Caco-2 (cell line): ENCODE data around the gene CACNA1C. TPM values are rescaled to one million over a fixed set of nuclear protein-coding genes. Genes with fewer than 3 reads are reported as not detected.

ENCODE experiments used
- BruUV-seq: library from RNA; stranded (reverse); fragments of 400-500 nt; replicated peaks from 2 replicates; lab custom pipeline; 2021; lab: Mats Ljungman, UMichigan
- CTCF ChIA-PET: fragments of 300-600 bp; sonication (Branson Sonifier 250); formaldehyde crosslinking; loops from one replicate; lab custom pipeline; 2022; ENCODE audit warnings: antibody characterized with exemption; lab: Charles Lee
- POLR2A ChIA-PET: fragments of 300-600 bp; sonication (Branson Sonifier 250); formaldehyde crosslinking; loops from one replicate; lab custom pipeline; 2022; ENCODE audit warnings: antibody characterized with exemption; lab: Charles Lee
- DNase-seq, 2 experiments: peaks; one replicate each; pipeline versions ENCODE4 v3.0.0 to v3.0.0-alpha.2; 2020 to 2022
- H3K27me3 ChIP-seq: replicated peaks from 2 replicates; pipeline ENCODE4 v1.6.0; 2011; ENCODE audit warnings: low read length; ENCODE audit not compliant: control insufficient read depth, insufficient read depth
- H3K36me3 ChIP-seq: 2 replicates; pipeline ENCODE4 v1.5.1; 2011; ENCODE audit warnings: low read length; ENCODE audit not compliant: control insufficient read depth, insufficient read depth
- H3K4me1 ChIP-seq: fragments of 250-450 bp; sonication (Bioruptor Pico); 2 replicates; pipeline ENCODE4 v1.5.1; 2020; ENCODE audit warnings: mild to moderate bottlenecking
- H3K4me3 ChIP-seq: 2 replicates; pipeline ENCODE4 v1.5.1; 2011; ENCODE audit warnings: low read depth, mild to moderate bottlenecking, control low read depth, low read length
- H3K9me3 ChIP-seq: fragments of 250-450 bp; sonication (Bioruptor Pico); 2 replicates; pipeline ENCODE4 v1.5.1; 2020; ENCODE audit warnings: mild to moderate bottlenecking, moderate library complexity
- H3K27ac Mint-ChIP-seq: one replicate; pipeline ENCODE4 v1.8.0; 2022; ENCODE audit warnings: mixed read lengths; ENCODE audit not compliant: unreplicated experiment
- H3K27me3 Mint-ChIP-seq: one replicate; pipeline ENCODE4 v1.8.0; 2022; ENCODE audit warnings: mixed read lengths; ENCODE audit not compliant: insufficient read depth, unreplicated experiment
- H3K36me3 Mint-ChIP-seq: one replicate; pipeline ENCODE4 v1.8.0; 2022; ENCODE audit warnings: mild to moderate bottlenecking, mixed read lengths; ENCODE audit not compliant: insufficient read depth, unreplicated experiment
- H3K4me1 Mint-ChIP-seq: one replicate; pipeline ENCODE4 v1.8.0; 2022; ENCODE audit warnings: low read depth, mixed read lengths; ENCODE audit not compliant: unreplicated experiment
- H3K4me3 Mint-ChIP-seq: one replicate; pipeline ENCODE4 v1.8.0; 2022; ENCODE audit warnings: mild to moderate bottlenecking, moderate library complexity, mixed read lengths; ENCODE audit not compliant: unreplicated experiment
- H3K9me3 Mint-ChIP-seq: one replicate; pipeline ENCODE4 v1.8.0; 2022; ENCODE audit warnings: mixed read lengths; ENCODE audit not compliant: unreplicated experiment
- intact Hi-C: fragments of 100-400 bp; cut with micrococcal nuclease; formaldehyde crosslinking; loops from one replicate; pipeline ENCODE4 v1.10.0; 2022; ENCODE audit not compliant: unreplicated experiment
- total RNA-seq: library from RNA; stranded (reverse); gene quantifications from 2 replicates; pipeline ENCODE4 v1.2.3, GENCODE V29; 2022
- TF ChIP-seq, protein P1 (sequence below), 2 experiments: fragments of 200-600 bp in 1 of 2; IDR thresholded peaks; 1 replicate in 1 of 2; 2 replicates in 1 of 2; pipeline versions ENCODE4 v1.5.1 to v1.8.0; 2011 to 2022; ENCODE audit warnings: antibody characterized with exemption in 1 of 2, control low read depth in 1 of 2, inconsistent platforms in 1 of 2, low read depth in 1 of 2, low read length in 1 of 2, mild to moderate bottlenecking in 1 of 2, moderate library complexity in 1 of 2; ENCODE audit not compliant: insufficient read depth in 1 of 2, severe bottlenecking in 1 of 2, unreplicated experiment in 1 of 2

The CACNA1C gene
- total RNA-seq, 1 experiment from 2014 or later: not detected

- Mint-ChIP-seq H3K27me3 (peaks cover 44% of the 10 kb centered on the region), H3K4me1 (no peaks in the 10 kb centered on the region), H3K4me3 (no peak overlapping the region), H3K9me3 (no peaks in the 10 kb centered on the region), H3K27ac (no peak overlapping the region), H3K36me3 (no peaks in the 10 kb centered on the region)
- TF ChIP-seq, protein P1, sequence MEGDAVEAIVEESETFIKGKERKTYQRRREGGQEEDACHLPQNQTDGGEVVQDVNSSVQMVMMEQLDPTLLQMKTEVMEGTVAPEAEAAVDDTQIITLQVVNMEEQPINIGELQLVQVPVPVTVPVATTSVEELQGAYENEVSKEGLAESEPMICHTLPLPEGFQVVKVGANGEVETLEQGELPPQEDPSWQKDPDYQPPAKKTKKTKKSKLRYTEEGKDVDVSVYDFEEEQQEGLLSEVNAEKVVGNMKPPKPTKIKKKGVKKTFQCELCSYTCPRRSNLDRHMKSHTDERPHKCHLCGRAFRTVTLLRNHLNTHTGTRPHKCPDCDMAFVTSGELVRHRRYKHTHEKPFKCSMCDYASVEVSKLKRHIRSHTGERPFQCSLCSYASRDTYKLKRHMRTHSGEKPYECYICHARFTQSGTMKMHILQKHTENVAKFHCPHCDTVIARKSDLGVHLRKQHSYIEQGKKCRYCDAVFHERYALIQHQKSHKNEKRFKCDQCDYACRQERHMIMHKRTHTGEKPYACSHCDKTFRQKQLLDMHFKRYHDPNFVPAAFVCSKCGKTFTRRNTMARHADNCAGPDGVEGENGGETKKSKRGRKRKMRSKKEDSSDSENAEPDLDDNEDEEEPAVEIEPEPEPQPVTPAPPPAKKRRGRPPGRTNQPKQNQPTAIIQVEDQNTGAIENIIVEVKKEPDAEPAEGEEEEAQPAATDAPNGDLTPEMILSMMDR (IDR thresholded peaks at IDR 0.05; ENCODE audit: insufficient read depth in 1 of 2, low read depth in 1 of 2, low read length in 1 of 2, severe bottlenecking in 1 of 2, unreplicated experiment in 1 of 2): no peak
- POLR2A ChIA-PET: no interaction called here
- peaks cover 2% of the 10 kb centered on the region for H3K27me3 ChIP-seq
- intact Hi-C loops: no loop called here
- no peak overlapping the region for H3K4me3 ChIP-seq
- no peaks in the 10 kb centered on the region for H3K36me3 ChIP-seq
- CTCF ChIA-PET: no interaction called here
- no peaks in the 10 kb centered on the region for H3K9me3 ChIP-seq
- DNase-seq: no peak
- BruUV-seq: no TSS peak
- H3K4me1 ChIP-seq: no peaks in the 10 kb centered on the region
These were observed 483.9 kb downstream of the CACNA1C start for GRCh38 chr12:2536724-2537123.

- H3K4me3 ChIP-seq: no peak overlapping the region
- no TSS peak for BruUV-seq
- H3K9me3 Mint-ChIP-seq: no peaks in the 10 kb centered on the region
- no peaks in the 10 kb centered on the region for H3K4me1 ChIP-seq
- no peaks in the 10 kb centered on the region for H3K9me3 ChIP-seq
- TF ChIP-seq, protein P1 (IDR thresholded peaks at IDR 0.05; ENCODE audit: insufficient read depth in 1 of 2, low read depth in 1 of 2, low read length in 1 of 2, severe bottlenecking in 1 of 2, unreplicated experiment in 1 of 2): no peak
- POLR2A ChIA-PET: no interaction called here
- H3K4me3 Mint-ChIP-seq: no peak overlapping the region
- no peaks in the 10 kb centered on the region for H3K4me1 Mint-ChIP-seq
- H3K27me3 Mint-ChIP-seq: peaks cover 37% of the 10 kb centered on the region
- peaks cover 2% of the 10 kb centered on the region for H3K27me3 ChIP-seq
- DNase-seq: no peak
- no peaks in the 10 kb centered on the region for H3K36me3 ChIP-seq
- no peaks in the 10 kb centered on the region for H3K36me3 Mint-ChIP-seq
- no peak overlapping the region for H3K27ac Mint-ChIP-seq
- intact Hi-C loops: no loop called here
- CTCF ChIA-PET: no interaction called here
These were observed 485.2 kb downstream of the CACNA1C start for GRCh38 chr12:2537868-2538541.

- Histone ChIP-seq H3K27me3 (peaks cover 2% of the 10 kb centered on the region; the same call in 1 of the 2 replicates), H3K4me1 (no peaks in the 10 kb centered on the region), H3K9me3 (no peaks in the 10 kb centered on the region), H3K4me3 (no peak overlapping the region), H3K36me3 (no peaks in the 10 kb centered on the region)
- no peaks in the 10 kb centered on the region for H3K9me3 Mint-ChIP-seq
- CTCF ChIA-PET: no interaction called here
- H3K4me1 Mint-ChIP-seq: no peaks in the 10 kb centered on the region
- intact Hi-C loops: no loop called here
- H3K36me3 Mint-ChIP-seq: no peaks in the 10 kb centered on the region
- POLR2A ChIA-PET: no interaction called here
- BruUV-seq: no TSS peak
- no peak overlapping the region for H3K4me3 Mint-ChIP-seq
- peaks cover 23% of the 10 kb centered on the region for H3K27me3 Mint-ChIP-seq
- TF ChIP-seq, protein P1 (IDR thresholded peaks at IDR 0.05; ENCODE audit: insufficient read depth in 1 of 2, low read depth in 1 of 2, low read length in 1 of 2, severe bottlenecking in 1 of 2, unreplicated experiment in 1 of 2): no peak
- no peak for DNase-seq
- H3K27ac Mint-ChIP-seq: no peak overlapping the region
These were observed 487.2 kb downstream of the CACNA1C start for GRCh38 chr12:2539938-2540337.
